HCT116 (cell line): Measurements from ENCODE around the gene MAP3K5. TPM values are rescaled to one million over a fixed set of nuclear protein-coding genes. Genes with fewer than 3 reads are reported as not detected.

Experiments used
- ATAC-seq: fragments of 200-7000 bp; cut with Tn5 transposase; 2 replicates; pipeline ENCODE4 v1.9.1; 2020; ENCODE audit warnings: mild to moderate bottlenecking, moderate library complexity
- BruUV-seq: library from RNA; stranded (reverse); fragments of 400-500 nt; replicated peaks from 2 replicates; lab custom pipeline; 2021; lab: Mats Ljungman, UMichigan
- CTCF ChIA-PET: fragments of 300-600 bp; sonication (Branson Sonifier 250); formaldehyde crosslinking; loops from one replicate; lab custom pipeline; 2021; ENCODE audit warnings: antibody characterized with exemption; lab: Charles Lee
- POLR2A ChIA-PET: fragments of 300-600, 350-600 bp; sonication (Branson Sonifier 250); formaldehyde crosslinking; loops from one replicate; lab custom pipeline; 2021; ENCODE audit warnings: antibody characterized with exemption; lab: Charles Lee
- RAD21 ChIA-PET, 2 experiments: fragments of 300-600 bp; sonication (Branson Sonifier 250); formaldehyde crosslinking; loops; one replicate each; lab custom pipeline; 2023; ENCODE audit warnings: low total read pairs in 2 of 2; ENCODE audit not compliant: uncharacterized antibody in 2 of 2, unreplicated experiment in 2 of 2, low non-redundant PET in 1 of 2; lab: Charles Lee
- DNase-seq: peaks from one replicate; pipeline ENCODE4 v3.0.0-alpha.2; 2010; ENCODE audit warnings: low read depth, low spot score
- H2AFZ ChIP-seq: fragments of 200-600 bp; shearing (Covaris generic), sonication (generic); 2 replicates; pipeline ENCODE4 v1.6.1; 2017; ENCODE audit warnings: low read depth, mixed run types, mixed read lengths, antibody characterized with exemption, low read length; ENCODE audit not compliant: poor library complexity, severe bottlenecking
- H3K27ac ChIP-seq: 2 replicates; pipeline ENCODE4 v1.5.1; 2012; ENCODE audit warnings: low read depth, low read length
- H3K27me3 ChIP-seq: fragments of 200-600 bp; sonication (generic); 2 replicates; pipeline ENCODE4 v1.6.1; 2016; ENCODE audit warnings: mixed run types, low read length, mixed read lengths; ENCODE audit not compliant: insufficient read depth
- H3K36me3 ChIP-seq, 2 experiments: fragments of 200-500 bp in 1 of 2; fragments of 200-600 bp in 1 of 2; sonication (Bioruptor generic) in 1 of 2; sonication (generic) in 1 of 2; 2 replicates each; pipeline versions ENCODE4 v1.5.1 to v1.6.1; 2014 to 2016; ENCODE audit warnings: low read length in 2 of 2, inconsistent platforms in 1 of 2, mixed read lengths in 1 of 2, mixed run types in 1 of 2; ENCODE audit not compliant: insufficient read depth in 2 of 2, control insufficient read depth in 1 of 2
- H3K4me1 ChIP-seq, 2 experiments: fragments of 200-600 bp in 1 of 2; sonication (generic) in 1 of 2; 2 replicates each; pipeline versions ENCODE4 v1.5.1 to v1.6.1; 2012 to 2017; ENCODE audit warnings: low read length in 2 of 2, inconsistent platforms in 1 of 2, mild to moderate bottlenecking in 1 of 2, mixed read lengths in 1 of 2, mixed run types in 1 of 2, moderate library complexity in 1 of 2; ENCODE audit not compliant: insufficient read depth in 2 of 2, control insufficient read depth in 1 of 2
- H3K4me2 ChIP-seq: fragments of 200-600 bp; sonication (generic); 2 replicates; pipeline ENCODE4 v1.6.1; 2017; ENCODE audit warnings: mixed run types, low read length, mixed read lengths
- H3K4me3 ChIP-seq, 2 experiments: fragments of 200-600 bp in 1 of 2; sonication (generic) in 1 of 2; replicated peaks in 1 of 2; 2 replicates each; pipeline ENCODE4 v1.5.1; 2011 to 2016; ENCODE audit warnings: low read length in 2 of 2, control low read depth in 1 of 2, low read depth in 1 of 2, mild to moderate bottlenecking in 1 of 2, mixed read lengths in 1 of 2, mixed run types in 1 of 2
- H3K79me2 ChIP-seq: fragments of 200-600 bp; sonication (generic); 2 replicates; pipeline ENCODE4 v1.6.1; 2017; ENCODE audit warnings: mild to moderate bottlenecking, mixed run types, low read length, moderate library complexity, mixed read lengths; ENCODE audit not compliant: insufficient read depth
- H3K9ac ChIP-seq: fragments of 200-600 bp; sonication (generic); 2 replicates; pipeline ENCODE4 v1.6.1; 2016; ENCODE audit warnings: low read length, mixed read lengths
- H3K9me2 ChIP-seq: fragments of 200-600 bp; sonication (generic), shearing (Covaris generic); 2 replicates; pipeline ENCODE4 v1.6.1; 2017; ENCODE audit warnings: mixed run types, mild to moderate bottlenecking, moderate library complexity; ENCODE audit not compliant: insufficient read depth
- H3K9me3 ChIP-seq, 2 experiments: fragments of 200-500 bp in 1 of 2; fragments of 200-600 bp in 1 of 2; sonication (Bioruptor generic) in 1 of 2; sonication (generic) in 1 of 2; 2 replicates each; pipeline ENCODE4 v1.6.1; 2014 to 2017; ENCODE audit warnings: low read length in 2 of 2, mixed read lengths in 2 of 2, inconsistent platforms in 1 of 2, low read depth in 1 of 2, mild to moderate bottlenecking in 1 of 2, mixed run types in 1 of 2, moderate library complexity in 1 of 2; ENCODE audit not compliant: control insufficient read depth in 1 of 2, insufficient read depth in 1 of 2
- H4K20me1 ChIP-seq: fragments of 200-600 bp; sonication (generic), shearing (Covaris generic); 2 replicates; pipeline ENCODE4 v1.6.1; 2017; ENCODE audit warnings: mixed run types, mild to moderate bottlenecking, moderate library complexity; ENCODE audit not compliant: insufficient read depth
- CBX3 ChIP-seq: IDR thresholded peaks from 2 replicates; pipeline ENCODE4 v1.6.1; 2012; ENCODE audit warnings: low read depth
- CTCF ChIP-seq, 3 experiments: fragments of 200-600 bp in 1 of 3; sonication (generic) in 1 of 3; IDR thresholded peaks in 2 of 3; conservative IDR thresholded peaks in 1 of 3; 2 replicates each; pipeline ENCODE4 v1.5.1; 2012 to 2017; ENCODE audit warnings: low read depth in 2 of 3, low read length in 2 of 3, antibody characterized with exemption in 1 of 3, borderline replicate concordance in 1 of 3, control low read depth in 1 of 3, mild to moderate bottlenecking in 1 of 3, mixed read lengths in 1 of 3, mixed run types in 1 of 3, moderate library complexity in 1 of 3; ENCODE audit not compliant: insufficient read depth in 1 of 3
- EGR1 ChIP-seq: IDR thresholded peaks from 2 replicates; pipeline ENCODE4 v1.6.1; 2012; ENCODE audit warnings: low read depth
- ELF1 ChIP-seq: IDR thresholded peaks from 2 replicates; pipeline ENCODE4 v1.6.1; 2012; ENCODE audit warnings: low read depth, borderline replicate concordance
- EZH2 ChIP-seq: fragments of 200-600 bp; sonication (generic); IDR thresholded peaks from 2 replicates; pipeline ENCODE4 v1.6.1; 2017; ENCODE audit warnings: antibody characterized with exemption, mixed run types
- EZH2phosphoT487 ChIP-seq: fragments of 200-600 bp; IDR thresholded peaks from 2 replicates; pipeline ENCODE4 v1.6.1; 2018; ENCODE audit warnings: antibody characterized with exemption, borderline replicate concordance
- FOSL1 ChIP-seq: IDR thresholded peaks from 2 replicates; pipeline ENCODE4 v1.6.1; 2012; ENCODE audit warnings: low read depth
- JUND ChIP-seq: IDR thresholded peaks from 2 replicates; pipeline ENCODE4 v1.6.1; 2012
- POLR2AphosphoS5 ChIP-seq: IDR thresholded peaks from 2 replicates; pipeline ENCODE4 v1.6.1; 2011; ENCODE audit warnings: mild to moderate bottlenecking, low read depth, low read length, moderate library complexity
- RAD21 ChIP-seq: IDR thresholded peaks from 2 replicates; pipeline ENCODE4 v1.6.1; 2012; ENCODE audit warnings: low read depth, mild to moderate bottlenecking
- REST ChIP-seq: IDR thresholded peaks from 2 replicates; pipeline ENCODE4 v1.6.1; 2012; ENCODE audit warnings: low read depth
- SIN3A ChIP-seq: IDR thresholded peaks from 2 replicates; pipeline ENCODE4 v1.6.1; 2012; ENCODE audit warnings: low read depth
- SP1 ChIP-seq: IDR thresholded peaks from 2 replicates; pipeline ENCODE4 v1.6.1; 2012; ENCODE audit warnings: low read depth
- TCF7L2 ChIP-seq: IDR thresholded peaks from 2 replicates; pipeline ENCODE4 v1.7.0; 2011; ENCODE audit warnings: borderline replicate concordance, inconsistent platforms; ENCODE audit not compliant: insufficient read depth, insufficient read length; ENCODE audit errors: extremely low read depth
- YY1 ChIP-seq: IDR thresholded peaks from 2 replicates; pipeline ENCODE4 v1.6.1; 2011; ENCODE audit warnings: low read length, low read depth, moderate library complexity, mild to moderate bottlenecking; ENCODE audit not compliant: insufficient replicate concordance; ENCODE audit errors: extremely low read depth
- ZFX ChIP-seq: fragments of 450-650 bp; IDR thresholded peaks from 2 replicates; pipeline ENCODE4 v1.6.1; 2017
- ZNF274 ChIP-seq: fragments of 200-500 bp; sonication (Bioruptor generic); IDR thresholded peaks from 2 replicates; pipeline ENCODE4 v1.6.1; 2014; ENCODE audit warnings: mild to moderate bottlenecking, low read depth, low read length, inconsistent platforms
- intact Hi-C: fragments of 100-400 bp; cut with micrococcal nuclease; formaldehyde crosslinking; loops from 2 replicates; pipeline ENCODE4 v1.10.0; 2022
- total RNA-seq: library from RNA; stranded (reverse); gene quantifications from one replicate; pipeline ENCODE4 v1.2.1, GENCODE V29; 2021; ENCODE audit not compliant: unreplicated experiment
- TF ChIP-seq, protein P1 (sequence below): IDR thresholded peaks from 2 replicates; pipeline ENCODE4 v1.6.1; 2012

MAP3K5 gene
- total RNA-seq, 1 experiment from 2014 or later, result 11.8 TPM

GRCh38 chr6:136754820-136755219 lies 37.5 kb downstream of the MAP3K5 start (continued):
- TF ChIP-seq ZFX, result no peak
- TF ChIP-seq EZH2, result no peak
- TF ChIP-seq TCF7L2, result no peak
- TF ChIP-seq ZNF274, result no peak
- TF ChIP-seq YY1, result no peak
- no peak for TF ChIP-seq RAD21
- TF ChIP-seq, all 23 proteins: peak for 0

DNA sequence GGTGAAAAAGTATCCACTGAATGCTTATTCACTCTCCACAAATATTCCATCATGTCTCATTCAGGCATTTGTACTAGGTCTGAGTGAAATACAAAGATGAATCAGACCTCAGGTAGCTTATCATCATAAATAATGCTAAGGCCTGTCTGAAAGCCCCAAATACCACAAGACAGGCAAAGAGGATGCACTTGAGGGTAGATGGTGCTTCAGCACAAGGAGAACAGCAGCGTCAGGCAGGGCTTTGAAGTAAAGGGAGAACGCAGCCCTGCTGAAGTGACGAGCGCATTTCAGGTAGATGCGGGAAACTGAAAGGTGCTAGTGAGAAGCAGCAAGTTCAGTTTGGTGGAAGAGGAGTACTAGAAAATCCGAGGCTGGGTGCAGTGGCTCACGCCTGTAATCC lies 38.7 kb downstream of the MAP3K5 start:
- intact Hi-C loops, result no loop called here
- CTCF ChIA-PET, result no interaction called here
- Histone ChIP-seq H3K4me3 (no peak overlapping the region), H3K9ac (no peak overlapping the region), H3K79me2 (no peaks in the 10 kb centered on the region), H4K20me1 (no peaks in the 10 kb centered on the region), H3K27me3 (no peaks in the 10 kb centered on the region), H3K27ac (no peak overlapping the region), H3K4me1 (no peaks in the 10 kb centered on the region), H3K9me3 (no peaks in the 10 kb centered on the region), H3K4me2 (no peak overlapping the region), H3K36me3 (no peaks in the 10 kb centered on the region), H2AFZ (no peak overlapping the region), H3K9me2 (no peaks in the 10 kb centered on the region)
- no TSS peak for BruUV-seq
- ATAC-seq (no peak), DNase-seq (no peak)
- POLR2A ChIA-PET, result no interaction called here
- TF ChIP-seq SP1 (no peak), SIN3A (no peak), ZFX (no peak), POLR2AphosphoS5 (no peak), CBX3 (no peak), YY1 (no peak), EZH2 (no peak), FOSL1 (no peak), CTCF (IDR thresholded peaks at IDR 0.05 in 2 of 3, conservative IDR thresholded peaks at IDR 0.05 in 1 of 3; ENCODE audit: borderline replicate concordance in 1 of 3, insufficient read depth in 1 of 3, low read depth in 2 of 3, low read length in 2 of 3) (no peak), JUND (no peak), ELF1 (no peak), ZNF274 (no peak), EGR1 (no peak), EZH2phosphoT487 (no peak), RAD21 (no peak), REST (no peak)
- TF ChIP-seq, protein P1, sequence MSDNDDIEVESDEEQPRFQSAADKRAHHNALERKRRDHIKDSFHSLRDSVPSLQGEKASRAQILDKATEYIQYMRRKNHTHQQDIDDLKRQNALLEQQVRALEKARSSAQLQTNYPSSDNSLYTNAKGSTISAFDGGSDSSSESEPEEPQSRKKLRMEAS, result no peak
- RAD21 ChIA-PET, result no interaction called here
